MCF 10A (cell line): ENCODE results near the gene ABHD15. TPM values are rescaled to one million over a fixed set of nuclear protein-coding genes. Genes with fewer than 3 reads are reported as not detected.

Experiments
- BruUV-seq: library from RNA; stranded (reverse); fragments of 400-500 nt; replicated peaks from 2 replicates; lab custom pipeline; 2021; lab: Mats Ljungman, UMichigan
- CTCF ChIA-PET: fragments of 300-600 bp; sonication (Branson Sonifier 250); formaldehyde crosslinking; extraction: SDS; loops from one replicate; lab custom pipeline; 2021; ENCODE audit warnings: antibody characterized with exemption, inconsistent platforms; lab: Yijun Ruan, JAX
- POLR2A ChIA-PET: fragments of 300-600, 350-650 bp; sonication (Branson Sonifier 250); formaldehyde crosslinking; extraction: SDS; loops from one replicate; lab custom pipeline; 2020; ENCODE audit warnings: antibody characterized with exemption, inconsistent platforms; lab: Yijun Ruan, JAX
- DNase-seq: peaks from one replicate; pipeline ENCODE4 v3.0.0-alpha.2; 2018; ENCODE audit not compliant: unreplicated experiment
- H3K27ac Mint-ChIP-seq: one replicate; pipeline ENCODE4 v1.8.0; 2022; ENCODE audit warnings: mild to moderate bottlenecking, low read depth, mixed read lengths; ENCODE audit not compliant: unreplicated experiment
- H3K27me3 Mint-ChIP-seq: one replicate; pipeline ENCODE4 v1.8.0; 2022; ENCODE audit warnings: mixed read lengths; ENCODE audit not compliant: insufficient read depth, unreplicated experiment
- H3K36me3 Mint-ChIP-seq: one replicate; pipeline ENCODE4 v1.8.0; 2022; ENCODE audit warnings: mild to moderate bottlenecking, moderate library complexity, mixed read lengths; ENCODE audit not compliant: insufficient read depth, unreplicated experiment
- H3K4me1 Mint-ChIP-seq: one replicate; pipeline ENCODE4 v1.8.0; 2022; ENCODE audit warnings: mixed read lengths; ENCODE audit not compliant: insufficient read depth, unreplicated experiment
- H3K4me3 Mint-ChIP-seq: one replicate; pipeline ENCODE4 v1.8.0; 2022; ENCODE audit warnings: mild to moderate bottlenecking, moderate library complexity, mixed read lengths; ENCODE audit not compliant: unreplicated experiment
- H3K9me3 Mint-ChIP-seq: one replicate; pipeline ENCODE4 v1.8.0; 2022; ENCODE audit warnings: mixed read lengths; ENCODE audit not compliant: unreplicated experiment
- intact Hi-C: fragments of 100-400 bp; cut with micrococcal nuclease; formaldehyde crosslinking; loops from 2 replicates; pipeline ENCODE4 v1.14.1; 2022
- total RNA-seq: library from RNA; stranded (reverse); gene quantifications from 2 replicates; pipeline ENCODE4 v1.2.3, GENCODE V29; 2022
- TF ChIP-seq, protein P1 (sequence below): fragments of 200-600 bp; IDR thresholded peaks from one replicate; pipeline ENCODE4 v1.8.0; 2022; ENCODE audit warnings: antibody characterized with exemption, mild to moderate bottlenecking; ENCODE audit not compliant: unreplicated experiment

The ABHD15 gene
- total RNA-seq, 1 experiment from 2014 or later: 2.8 TPM

DNA sequence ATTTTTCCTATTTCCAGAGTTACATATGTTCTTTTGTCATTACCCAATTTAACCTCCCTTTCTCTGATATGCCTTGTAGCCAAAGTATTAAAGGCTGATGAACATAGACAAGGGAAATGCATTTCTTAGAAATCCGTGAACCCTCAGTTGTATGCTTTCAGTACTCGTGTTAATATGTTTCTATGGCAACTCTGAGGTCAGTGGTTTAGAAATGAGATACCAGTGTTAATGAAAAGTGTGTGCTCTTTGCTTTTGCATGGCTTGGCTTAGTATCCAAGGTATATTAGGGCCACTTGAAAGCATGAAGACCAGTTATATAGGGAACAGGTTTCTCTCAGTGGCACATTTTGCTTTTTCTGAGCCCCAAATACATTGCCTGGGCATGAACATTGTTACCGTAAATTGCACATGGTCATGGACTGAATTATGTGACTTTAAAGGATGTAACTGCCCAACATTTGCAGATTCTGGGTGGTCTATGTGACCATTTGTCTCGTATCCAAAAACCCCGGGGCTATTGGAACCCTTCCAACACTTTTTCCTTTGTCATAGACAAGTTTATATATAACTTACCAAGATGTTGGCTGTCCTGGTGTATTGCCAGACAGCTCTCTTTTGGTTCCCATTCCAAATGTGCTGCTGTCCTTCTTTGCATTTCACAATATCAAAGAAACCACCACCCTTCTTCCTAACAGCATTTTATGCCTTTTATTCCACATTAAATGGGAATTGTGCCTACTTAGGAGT, 17.5 kb downstream of the ABHD15 start:
- DNase-seq: no peak
- POLR2A ChIA-PET: interaction anchor here (0.7 kb wide), 1 partner anchor 18 kb away, joined by 4 read pairs; the partner anchor contains the start of gene ABHD15
- Mint-ChIP-seq H3K36me3 (peaks cover 39% of the 10 kb centered on the region), H3K4me3 (no peak overlapping the region), H3K27ac (no peak overlapping the region), H3K27me3 (no peaks in the 10 kb centered on the region), H3K9me3 (no peaks in the 10 kb centered on the region), H3K4me1 (peaks cover 6% of the 10 kb centered on the region)
- intact Hi-C loops: no loop called here
- no TSS peak for BruUV-seq
- CTCF ChIA-PET: interaction anchor here (0.5 to 0.7 kb wide), 4 partner anchors 14 to 544 kb away, joined by 3 read pairs; no protein-coding TSS in a partner anchor
- TF ChIP-seq, protein P1, sequence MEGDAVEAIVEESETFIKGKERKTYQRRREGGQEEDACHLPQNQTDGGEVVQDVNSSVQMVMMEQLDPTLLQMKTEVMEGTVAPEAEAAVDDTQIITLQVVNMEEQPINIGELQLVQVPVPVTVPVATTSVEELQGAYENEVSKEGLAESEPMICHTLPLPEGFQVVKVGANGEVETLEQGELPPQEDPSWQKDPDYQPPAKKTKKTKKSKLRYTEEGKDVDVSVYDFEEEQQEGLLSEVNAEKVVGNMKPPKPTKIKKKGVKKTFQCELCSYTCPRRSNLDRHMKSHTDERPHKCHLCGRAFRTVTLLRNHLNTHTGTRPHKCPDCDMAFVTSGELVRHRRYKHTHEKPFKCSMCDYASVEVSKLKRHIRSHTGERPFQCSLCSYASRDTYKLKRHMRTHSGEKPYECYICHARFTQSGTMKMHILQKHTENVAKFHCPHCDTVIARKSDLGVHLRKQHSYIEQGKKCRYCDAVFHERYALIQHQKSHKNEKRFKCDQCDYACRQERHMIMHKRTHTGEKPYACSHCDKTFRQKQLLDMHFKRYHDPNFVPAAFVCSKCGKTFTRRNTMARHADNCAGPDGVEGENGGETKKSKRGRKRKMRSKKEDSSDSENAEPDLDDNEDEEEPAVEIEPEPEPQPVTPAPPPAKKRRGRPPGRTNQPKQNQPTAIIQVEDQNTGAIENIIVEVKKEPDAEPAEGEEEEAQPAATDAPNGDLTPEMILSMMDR: no peak

DNA sequence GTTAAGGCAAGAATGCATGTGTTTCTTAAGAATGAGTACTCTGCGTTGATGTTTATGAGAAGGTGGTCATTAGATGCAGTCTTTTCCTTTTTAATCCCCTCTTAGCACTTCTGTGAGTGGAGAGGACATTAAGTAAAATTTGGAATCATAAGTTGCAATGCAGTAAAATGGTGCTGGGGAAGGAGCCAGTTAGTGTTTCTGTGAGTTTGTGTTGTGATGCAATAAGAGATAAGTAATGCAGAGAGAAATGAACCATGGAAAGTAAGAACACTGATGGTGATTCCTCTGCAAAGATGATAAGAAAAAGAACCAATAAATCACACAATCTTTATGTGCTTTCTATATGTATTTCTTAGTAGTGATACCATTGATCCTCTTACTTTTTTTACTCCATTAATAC, 20.0 kb downstream of the ABHD15 start:
- ChIA-PET POLR2A (no interaction called here), CTCF (interaction anchor here (1.0 kb wide), 1 partner anchor 9 kb away, joined by 4 read pairs; no protein-coding TSS in a partner anchor)
- TF ChIP-seq, protein P1: no peak
- Mint-ChIP-seq H3K4me3 (no peak overlapping the region), H3K9me3 (no peaks in the 10 kb centered on the region), H3K36me3 (peaks cover 53% of the 10 kb centered on the region), H3K27me3 (no peaks in the 10 kb centered on the region), H3K4me1 (peaks cover 6% of the 10 kb centered on the region), H3K27ac (no peak overlapping the region)
- DNase-seq: no peak
- intact Hi-C loops: no loop called here
- no TSS peak for BruUV-seq

DNA sequence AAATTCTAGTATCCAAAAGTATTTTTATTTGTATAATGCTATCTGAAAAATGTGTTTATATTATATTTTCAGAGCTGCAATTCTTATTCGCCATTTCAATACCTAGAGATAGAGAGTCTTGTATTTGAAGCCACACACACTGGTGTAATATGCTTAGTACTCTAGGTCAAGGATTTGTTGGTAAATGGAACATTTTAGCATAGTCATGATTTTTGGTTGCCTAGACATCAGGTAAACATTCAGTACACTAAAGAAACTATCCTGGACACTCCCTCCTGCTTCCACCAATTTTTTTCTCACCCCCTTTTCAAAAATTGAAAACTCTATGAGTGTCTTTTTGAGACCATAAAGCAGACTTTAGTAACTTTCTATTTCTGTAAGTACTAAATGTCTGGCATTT, 20.8 kb downstream of the ABHD15 start:
- Mint-ChIP-seq H3K4me3 (no peak overlapping the region), H3K9me3 (no peaks in the 10 kb centered on the region), H3K27me3 (no peaks in the 10 kb centered on the region), H3K4me1 (peaks cover 6% of the 10 kb centered on the region), H3K36me3 (peaks cover 57% of the 10 kb centered on the region), H3K27ac (no peak overlapping the region)
- CTCF ChIA-PET: interaction anchor here (0.6 to 2.0 kb wide), 4 partner anchors 8 to 176 kb away, joined by 3 to 6 read pairs (median 4); no protein-coding TSS in a partner anchor
- POLR2A ChIA-PET: interaction anchor here (1.1 kb wide), 1 partner anchor 94 kb away, joined by 3 read pairs; no protein-coding TSS in a partner anchor
- TF ChIP-seq, protein P1: no peak
- BruUV-seq: no TSS peak
- intact Hi-C loops: no loop called here
- no peak for DNase-seq

DNA sequence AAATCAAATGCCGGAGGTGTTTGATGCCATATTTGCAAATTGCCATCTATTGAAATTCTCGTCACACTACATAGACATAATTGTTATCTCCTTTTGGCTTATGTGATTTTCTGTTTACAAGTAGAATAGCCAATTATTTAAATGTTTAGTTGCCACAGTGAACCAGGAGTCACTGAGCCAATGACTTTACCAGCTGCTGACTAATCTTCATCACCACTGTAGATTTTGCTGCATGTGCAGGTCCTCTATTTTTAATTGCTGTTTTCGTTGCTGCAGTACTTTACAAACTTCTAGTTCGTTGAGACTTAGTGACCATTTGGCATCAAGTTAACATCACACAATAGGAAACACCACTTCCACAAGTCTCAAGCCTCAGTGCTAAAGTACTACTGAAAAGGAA, 22.8 kb downstream of the ABHD15 start:
- Mint-ChIP-seq H3K36me3 (peaks cover 71% of the 10 kb centered on the region), H3K27ac (no peak overlapping the region), H3K27me3 (no peaks in the 10 kb centered on the region), H3K4me1 (no peaks in the 10 kb centered on the region), H3K4me3 (no peak overlapping the region), H3K9me3 (no peaks in the 10 kb centered on the region)
- CTCF ChIA-PET: interaction anchor here (0.6 to 1.2 kb wide), 2 partner anchors 10 to 29 kb away, joined by 3 to 4 read pairs; no protein-coding TSS in a partner anchor
- POLR2A ChIA-PET: interaction anchor here (1.2 kb wide), 1 partner anchor 10 kb away, joined by 3 read pairs; no protein-coding TSS in a partner anchor
- intact Hi-C loops: no loop called here
- no peak for DNase-seq
- TF ChIP-seq, protein P1: no peak
- BruUV-seq: no TSS peak
